ENCODE data around the gene ZRANB3. TPM values are rescaled to one million over a fixed set of nuclear protein-coding genes. Genes with fewer than 3 reads are reported as not detected.

Gene ZRANB3
- total and polyA plus RNA-seq, 10 of the 15 experiments (the other 5 are each of a cell fraction or from before 2014, with no cell fraction given), result 5.6 to 11.4 (median 9.9) TPM

- no peak for DNase-seq (ENCODE audit: low read depth, low spot score)
- Histone ChIP-seq H3K9me3 (replicated peaks; ENCODE audit: control insufficient read depth, insufficient read depth, low read length) (no peaks in the 10 kb centered on the region), H3K4me1 (ENCODE audit: control insufficient read depth, insufficient read depth, low read length) (no peaks in the 10 kb centered on the region), H3K27ac (ENCODE audit: control insufficient read depth, insufficient read depth) (no peak overlapping the region), H4K20me1 (ENCODE audit: control insufficient read depth, insufficient read depth) (no peaks in the 10 kb centered on the region), H3K4me3 (no peak overlapping the region), H3K4me2 (ENCODE audit: control insufficient read depth, insufficient read depth) (no peak overlapping the region), H2AFZ (ENCODE audit: control insufficient read depth, low read depth, low read length) (no peak overlapping the region), H3K27me3 (replicated peaks in 1 of 2; ENCODE audit: control insufficient read depth in 2 of 2, insufficient read depth in 2 of 2, low read length in 1 of 2) (no peaks in the 10 kb centered on the region), H3K9ac (ENCODE audit: control insufficient read depth, insufficient read depth, low read length) (no peak overlapping the region), H3K36me3 (ENCODE audit: control insufficient read depth in 2 of 2, insufficient read depth in 2 of 2, low read length in 1 of 2) (no peaks in the 10 kb centered on the region; a peak in 1 of 4 replicates), H3K79me2 (ENCODE audit: control insufficient read depth, insufficient read depth, low read length) (no peaks in the 10 kb centered on the region)
- no TSS peak for BruUV-seq (replicated peaks)
- 94% methylated on average over 2 of the region's 2 CpGs for WGBS (ENCODE audit: insufficient coverage, insufficient replicate concordance, low lambda C conversion rate, missing lambda C conversion rate)
- ChIA-PET RAD21 (ENCODE audit: unreplicated experiment) (no interaction called here), CTCF (interaction anchor here (1.5 kb wide), 1 partner anchor 14 kb away, joined by 4 read pairs; no protein-coding TSS in a partner anchor), POLR2A (no interaction called here), SMC1A (ENCODE audit: uncharacterized antibody, unreplicated experiment) (interaction anchor here (0.8 to 1.9 kb wide), 2 partner anchors 11 to 13 kb away, joined by 3 to 6 read pairs; no protein-coding TSS in a partner anchor)
- in situ Hi-C loops (cut with MboI), result no loop called here
- intact Hi-C loops (cut with micrococcal nuclease; ENCODE audit: unreplicated experiment), result loop anchor here (10.0 kb wide), 1 partner anchor 208 kb away; no protein-coding TSS in a partner anchor
- TF ChIP-seq NR2C2 (IDR thresholded peaks at IDR 0.05; ENCODE audit: borderline replicate concordance, control insufficient read depth, insufficient read length, low read depth) (no peak), PAX8 (IDR thresholded peaks at IDR 0.05) (no peak), CHD1 (IDR thresholded peaks at IDR 0.05; ENCODE audit: low read depth, low read length) (no peak), PAX5 (IDR thresholded peaks at IDR 0.05; ENCODE audit: borderline replicate concordance, low read depth, low read length) (no peak), IRF5 (IDR thresholded peaks at IDR 0.05; ENCODE audit: borderline replicate concordance) (no peak), SREBF2 (IDR thresholded peaks at IDR 0.05; ENCODE audit: low read length) (no peak), GATAD2B (conservative IDR thresholded peaks at IDR 0.05; ENCODE audit: low read depth) (no peak), CEBPB (IDR thresholded peaks at IDR 0.05; ENCODE audit: borderline replicate concordance in 1 of 2, low read depth in 2 of 2, low read length in 2 of 2) (no peak), ZNF687 (IDR thresholded peaks at IDR 0.05) (no peak), HDGF (IDR thresholded peaks at IDR 0.05) (no peak), CHD4 (IDR thresholded peaks at IDR 0.05) (no peak), NFXL1 (IDR thresholded peaks at IDR 0.05; ENCODE audit: borderline replicate concordance) (no peak)
- FAIRE-seq, result no peak
- ATAC-seq, result no peak
Observed at GRCh38 chr2:135212757-135213156, 318.3 kb downstream of the ZRANB3 start.

All from GM12878 (cell line).